Fibroblast of villous mesenchyme (primary cell): ENCODE measurements around the gene NDC1. TPM values are rescaled to one million over a fixed set of nuclear protein-coding genes. Genes with fewer than 3 reads are reported as not detected.
A peak's percentile ranks its signal among the peaks of the same experiment; 100 is the strongest.
"Not testable (repeated sequence)": the region's sequence is repeated elsewhere in the genome, so short reads cannot be mapped to it uniquely, and the experiment has no call there.

Experiments used
- DNase-seq: peaks from one replicate; pipeline ENCODE4 v3.0.0-alpha.2; 2010; ENCODE audit warnings: low read depth
- H3K4me3 ChIP-seq: 2 replicates; pipeline ENCODE4 v1.5.1; 2011; ENCODE audit warnings: low read depth, mild to moderate bottlenecking, low read length
- total RNA-seq: library from RNA; depleted of rRNA; stranded (reverse); fragments of >200 nt; gene quantifications from 2 replicates; pipeline ENCODE4 v1.2.3, GENCODE V29; 2012
- TF ChIP-seq, protein P1 (sequence below): IDR thresholded peaks from 2 replicates; pipeline ENCODE4 v1.5.1; 2012; ENCODE audit warnings: low read depth, mild to moderate bottlenecking, low read length; ENCODE audit not compliant: insufficient read depth

Gene NDC1
- total RNA-seq, 1 donor = 28.9 TPM

DNA sequence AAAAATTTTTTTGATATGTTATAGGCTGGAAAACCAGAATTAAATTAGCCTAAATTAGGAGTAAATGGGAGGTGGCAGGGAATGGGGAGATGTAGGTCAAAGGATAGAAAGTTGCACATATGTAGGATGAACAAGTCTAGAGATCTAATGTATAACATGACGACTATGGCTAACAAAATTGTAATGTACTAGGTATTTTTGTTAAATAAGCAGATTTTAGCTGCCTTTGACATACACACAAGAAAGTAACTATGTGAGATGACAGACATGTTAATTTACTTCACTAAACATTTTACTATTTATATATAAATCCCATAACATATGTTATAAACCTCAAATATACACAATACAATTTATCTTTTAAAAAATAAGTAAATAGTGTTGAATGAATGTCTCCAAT is 68.9 kb downstream of the NDC1 start:
- H3K4me3 ChIP-seq = no peak overlapping the region
- no peak for DNase-seq
- TF ChIP-seq, protein P1, sequence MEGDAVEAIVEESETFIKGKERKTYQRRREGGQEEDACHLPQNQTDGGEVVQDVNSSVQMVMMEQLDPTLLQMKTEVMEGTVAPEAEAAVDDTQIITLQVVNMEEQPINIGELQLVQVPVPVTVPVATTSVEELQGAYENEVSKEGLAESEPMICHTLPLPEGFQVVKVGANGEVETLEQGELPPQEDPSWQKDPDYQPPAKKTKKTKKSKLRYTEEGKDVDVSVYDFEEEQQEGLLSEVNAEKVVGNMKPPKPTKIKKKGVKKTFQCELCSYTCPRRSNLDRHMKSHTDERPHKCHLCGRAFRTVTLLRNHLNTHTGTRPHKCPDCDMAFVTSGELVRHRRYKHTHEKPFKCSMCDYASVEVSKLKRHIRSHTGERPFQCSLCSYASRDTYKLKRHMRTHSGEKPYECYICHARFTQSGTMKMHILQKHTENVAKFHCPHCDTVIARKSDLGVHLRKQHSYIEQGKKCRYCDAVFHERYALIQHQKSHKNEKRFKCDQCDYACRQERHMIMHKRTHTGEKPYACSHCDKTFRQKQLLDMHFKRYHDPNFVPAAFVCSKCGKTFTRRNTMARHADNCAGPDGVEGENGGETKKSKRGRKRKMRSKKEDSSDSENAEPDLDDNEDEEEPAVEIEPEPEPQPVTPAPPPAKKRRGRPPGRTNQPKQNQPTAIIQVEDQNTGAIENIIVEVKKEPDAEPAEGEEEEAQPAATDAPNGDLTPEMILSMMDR = no peak

DNA sequence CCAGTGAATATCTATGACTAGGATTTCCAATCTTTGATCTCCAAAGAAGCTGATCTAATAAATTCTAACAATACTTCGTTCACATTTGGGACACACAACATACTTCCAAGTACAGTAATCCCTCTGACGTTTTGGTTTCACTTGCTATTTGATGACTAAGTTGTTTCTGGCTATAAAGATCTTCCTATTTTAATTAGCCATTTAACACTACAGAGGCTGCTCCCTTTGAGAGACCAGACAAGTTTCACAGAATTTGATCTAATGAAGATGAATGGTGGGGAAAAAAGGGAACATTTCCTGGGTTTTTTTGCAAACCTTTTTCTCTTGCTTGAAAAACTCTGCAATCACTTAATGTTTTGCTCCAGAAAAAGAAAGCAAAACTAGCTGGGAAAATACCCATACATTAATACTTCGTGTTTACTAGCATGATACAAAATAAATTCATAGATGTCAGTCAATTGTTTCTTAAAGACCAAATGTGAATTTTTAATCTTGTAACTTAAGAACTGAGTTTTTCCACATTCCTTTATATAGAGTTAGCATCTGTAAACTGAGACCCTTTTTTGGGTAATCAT is 71.2 kb downstream of the NDC1 start:
- DNase-seq = peak; percentile 83
- peak overlapping the region; percentile 48 for H3K4me3 ChIP-seq

DNA sequence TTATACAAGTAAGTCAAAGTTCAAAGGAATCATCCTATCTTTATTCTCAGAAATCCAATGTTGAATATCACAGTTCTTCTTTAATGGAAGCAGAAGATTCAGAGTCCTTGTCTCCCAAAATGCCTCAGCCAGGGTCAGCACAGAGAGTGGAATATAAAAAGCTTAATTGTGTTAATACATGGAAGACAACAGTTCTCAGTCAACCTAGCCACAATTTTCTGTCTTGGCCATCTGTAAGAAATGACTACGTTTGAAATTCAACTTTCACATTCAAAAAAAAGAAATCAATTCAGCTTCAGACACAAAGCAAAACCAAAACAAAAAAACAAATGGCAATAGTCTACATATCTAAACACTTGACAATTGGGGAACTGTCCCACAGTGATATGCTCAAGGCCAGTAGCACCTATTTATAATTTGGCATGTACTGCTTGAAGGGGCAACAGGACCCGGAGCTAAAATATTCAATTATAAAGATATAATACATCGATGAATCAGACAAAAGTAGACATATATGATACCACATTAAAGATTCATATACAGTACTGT is 71.8 kb downstream of the NDC1 start:
- peak overlapping the region; percentile 48 for H3K4me3 ChIP-seq
- DNase-seq = no peak
- TF ChIP-seq, protein P1 = no peak

More for the DNA sequence above, 71.2 kb downstream of the NDC1 start:
- TF ChIP-seq, protein P1 = no peak

DNA sequence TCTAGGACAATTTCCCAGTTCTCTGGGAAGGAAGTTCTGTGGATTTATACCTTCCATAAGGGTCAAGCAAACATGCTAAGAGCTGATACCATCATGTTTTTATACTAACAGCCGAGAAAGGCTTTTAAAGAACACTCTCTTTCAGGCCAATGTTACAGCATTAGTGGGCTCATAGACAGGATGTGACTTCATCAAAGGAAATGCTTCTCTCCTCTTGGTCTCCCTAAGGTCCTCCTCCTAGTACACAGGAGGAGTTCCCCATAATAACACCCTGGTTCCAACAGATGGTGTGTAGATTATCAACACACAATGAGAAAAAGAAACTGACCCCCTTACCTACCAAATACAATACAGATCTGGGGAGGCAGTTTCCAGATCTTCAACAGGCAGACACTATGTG is 72.4 kb downstream of the NDC1 start:
- H3K4me3 ChIP-seq = no peak overlapping the region
- TF ChIP-seq, protein P1 = no peak
- peak; percentile 52 for DNase-seq

DNA sequence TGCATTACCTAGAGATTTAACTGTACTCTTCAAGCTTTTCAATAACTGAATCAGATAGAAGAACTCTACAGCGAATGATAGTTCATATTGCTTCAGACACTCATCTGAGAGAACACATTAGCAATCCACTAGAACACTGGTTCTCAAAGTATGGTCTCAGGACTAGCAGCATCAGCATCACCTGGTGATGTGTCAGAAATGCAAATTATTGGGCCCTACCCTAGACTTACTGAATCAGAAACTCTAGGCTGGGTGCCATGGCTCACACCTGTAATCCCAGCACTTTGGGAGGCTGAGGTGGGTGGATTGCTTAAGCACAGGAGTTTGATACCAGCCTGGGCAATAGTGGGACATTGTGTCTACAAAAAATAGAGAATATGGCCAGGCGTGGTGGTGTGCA is 74.2 kb downstream of the NDC1 start:
- TF ChIP-seq, protein P1 = no peak
- H3K4me3 ChIP-seq = no peak overlapping the region
- no peak for DNase-seq

DNA sequence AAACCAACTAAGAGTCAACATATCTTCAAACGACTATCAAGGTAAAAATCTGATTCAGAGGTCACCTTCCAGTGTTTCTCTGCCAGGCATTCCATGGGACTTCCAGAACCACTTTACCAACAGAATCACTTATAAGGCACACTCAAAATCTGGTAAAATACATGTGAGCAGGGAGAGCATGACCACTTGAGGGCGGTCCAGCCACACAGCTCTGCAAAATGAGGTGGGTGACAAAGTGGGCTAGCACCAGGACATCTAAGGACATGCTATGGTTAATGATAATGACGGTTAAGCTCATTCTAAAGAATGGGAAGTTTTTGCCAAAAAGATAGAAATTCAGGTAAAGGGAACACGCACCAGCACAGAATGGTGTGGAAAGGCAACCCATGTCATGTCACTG is 74.6 kb downstream of the NDC1 start:
- TF ChIP-seq, protein P1 = peak; percentile 29
- H3K4me3 ChIP-seq = no peak overlapping the region
- DNase-seq = no peak

DNA sequence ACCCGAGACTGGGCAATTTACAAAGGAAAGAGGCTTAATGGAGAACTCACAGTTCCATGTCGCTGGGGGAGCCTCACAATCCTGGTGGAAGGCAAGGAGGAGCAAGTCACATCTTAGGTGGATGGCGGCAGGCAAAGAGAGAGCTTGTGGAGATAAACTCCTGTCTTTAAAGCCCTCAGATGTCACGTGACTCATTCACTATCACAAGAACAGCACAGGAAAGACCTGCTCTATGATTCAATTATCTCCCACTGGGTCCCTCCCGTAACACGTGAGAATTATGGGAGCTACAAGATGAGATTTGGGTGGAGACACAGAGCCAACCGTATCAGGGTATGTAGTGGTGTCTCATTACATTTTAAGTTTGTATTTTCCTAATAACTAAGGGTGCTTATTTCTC is 77.6 kb downstream of the NDC1 start:
- not testable (repeated sequence) for DNase-seq, H3K4me3 ChIP-seq
